ENCODE results near the gene SRSF3. TPM values are rescaled to one million over a fixed set of nuclear protein-coding genes. Genes with fewer than 3 reads are reported as not detected.

SRSF3 gene
- total RNA-seq, 2 donors from 2014 or later = 493 to 536 TPM

DNA sequence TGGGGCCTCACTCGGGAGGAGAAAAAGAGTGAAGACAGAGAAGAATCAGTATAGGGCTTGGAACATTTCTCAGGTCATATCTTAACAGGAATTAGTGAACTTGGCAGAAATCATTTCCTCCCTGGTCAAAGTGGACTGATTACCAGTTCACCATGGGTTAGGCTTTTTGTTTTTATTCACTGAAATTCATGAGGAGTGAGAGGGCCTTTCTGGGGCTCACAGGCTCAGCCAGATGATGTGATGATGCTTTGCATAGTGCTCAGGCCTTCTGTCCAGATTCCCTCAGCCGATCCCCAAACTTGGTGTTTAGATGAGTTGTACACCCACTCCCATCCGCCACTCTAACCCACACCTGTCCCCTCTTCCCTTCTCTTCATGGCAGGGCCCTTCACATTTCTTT is 32.5 kb downstream of the SRSF3 start:
- no peak for DNase-seq
- 75 to 87% methylated on average over 2 to 3 of the region's 3 CpGs for whole genome bisulfite sequencing, 2 experiments (ENCODE audit: insufficient coverage in 1 of 2, insufficient read length in 1 of 2)
- Mint-ChIP-seq H3K27ac (no peak overlapping the region), H3K9me3 (no peaks in the 10 kb centered on the region), H3K36me3 (ENCODE audit: low read depth) (no peaks in the 10 kb centered on the region), H3K4me3 (no peak overlapping the region), H3K27me3 (ENCODE audit: insufficient read depth) (peaks cover 22% of the 10 kb centered on the region), H3K4me1 (peaks cover 1% of the 10 kb centered on the region)
- Histone ChIP-seq H3K27ac (ENCODE audit: low read depth, low read length) (no peak overlapping the region), H3K36me3 (ENCODE audit: control insufficient read depth, insufficient read depth, low read length) (no peaks in the 10 kb centered on the region), H3K9ac (ENCODE audit: extremely low read depth, low read length, poor library complexity, severe bottlenecking) (no peak overlapping the region), H3K27me3 (ENCODE audit: control insufficient read depth, insufficient read depth, low read length, poor library complexity, severe bottlenecking) (no peaks in the 10 kb centered on the region), H3K9me3 (ENCODE audit: control insufficient read depth, low read length) (no peaks in the 10 kb centered on the region), H3K4me3 (ENCODE audit: low read length) (no peak overlapping the region), H3K4me1 (ENCODE audit: control insufficient read depth, insufficient read depth, low read length) (no peaks in the 10 kb centered on the region)
- TF ChIP-seq, protein P1, sequence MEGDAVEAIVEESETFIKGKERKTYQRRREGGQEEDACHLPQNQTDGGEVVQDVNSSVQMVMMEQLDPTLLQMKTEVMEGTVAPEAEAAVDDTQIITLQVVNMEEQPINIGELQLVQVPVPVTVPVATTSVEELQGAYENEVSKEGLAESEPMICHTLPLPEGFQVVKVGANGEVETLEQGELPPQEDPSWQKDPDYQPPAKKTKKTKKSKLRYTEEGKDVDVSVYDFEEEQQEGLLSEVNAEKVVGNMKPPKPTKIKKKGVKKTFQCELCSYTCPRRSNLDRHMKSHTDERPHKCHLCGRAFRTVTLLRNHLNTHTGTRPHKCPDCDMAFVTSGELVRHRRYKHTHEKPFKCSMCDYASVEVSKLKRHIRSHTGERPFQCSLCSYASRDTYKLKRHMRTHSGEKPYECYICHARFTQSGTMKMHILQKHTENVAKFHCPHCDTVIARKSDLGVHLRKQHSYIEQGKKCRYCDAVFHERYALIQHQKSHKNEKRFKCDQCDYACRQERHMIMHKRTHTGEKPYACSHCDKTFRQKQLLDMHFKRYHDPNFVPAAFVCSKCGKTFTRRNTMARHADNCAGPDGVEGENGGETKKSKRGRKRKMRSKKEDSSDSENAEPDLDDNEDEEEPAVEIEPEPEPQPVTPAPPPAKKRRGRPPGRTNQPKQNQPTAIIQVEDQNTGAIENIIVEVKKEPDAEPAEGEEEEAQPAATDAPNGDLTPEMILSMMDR (conservative IDR thresholded peaks at IDR 0.05) = no peak

DNA sequence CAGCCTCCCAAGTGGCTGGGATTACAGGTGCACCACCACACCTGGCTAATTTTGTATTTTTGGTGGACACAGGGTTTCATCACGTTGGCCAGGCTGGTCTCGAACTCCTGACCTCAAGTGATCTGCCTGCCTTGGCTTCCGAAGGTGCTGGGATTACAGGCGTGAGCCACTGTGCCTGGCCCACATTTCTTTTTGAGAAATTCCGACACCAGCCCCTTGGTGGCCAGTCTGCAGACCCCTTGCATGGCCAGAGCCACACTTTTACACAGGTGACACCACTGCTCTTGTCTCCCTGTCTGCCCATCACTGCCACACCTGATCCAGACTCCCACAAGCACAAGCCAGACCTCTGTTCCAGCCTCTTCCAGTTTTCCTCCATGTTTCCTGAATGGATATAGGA is 33.0 kb downstream of the SRSF3 start:
- TF ChIP-seq, protein P1 (conservative IDR thresholded peaks at IDR 0.05) = no peak
- no peak overlapping the region for H3K27ac ChIP-seq (ENCODE audit: low read depth, low read length)
- H3K9me3 ChIP-seq (ENCODE audit: control insufficient read depth, low read length) = no peaks in the 10 kb centered on the region
- no peaks in the 10 kb centered on the region for H3K36me3 Mint-ChIP-seq (ENCODE audit: low read depth)
- H3K27me3 ChIP-seq (ENCODE audit: control insufficient read depth, insufficient read depth, low read length, poor library complexity, severe bottlenecking) = no peaks in the 10 kb centered on the region
- no peak overlapping the region for H3K4me3 Mint-ChIP-seq
- peaks cover 1% of the 10 kb centered on the region for H3K4me1 Mint-ChIP-seq
- no peak for DNase-seq
- H3K36me3 ChIP-seq (ENCODE audit: control insufficient read depth, insufficient read depth, low read length) = no peaks in the 10 kb centered on the region
- H3K9me3 Mint-ChIP-seq = no peaks in the 10 kb centered on the region
- WGBS, 2 experiments (ENCODE audit: insufficient coverage in 1 of 2, insufficient read length in 1 of 2) = 88 to 96% methylated on average over 5 of the region's 5 CpGs
- no peak overlapping the region for H3K9ac ChIP-seq (ENCODE audit: extremely low read depth, low read length, poor library complexity, severe bottlenecking)
- no peak overlapping the region for H3K27ac Mint-ChIP-seq
- H3K4me1 ChIP-seq (ENCODE audit: control insufficient read depth, insufficient read depth, low read length) = no peaks in the 10 kb centered on the region
- H3K27me3 Mint-ChIP-seq (ENCODE audit: insufficient read depth) = peaks cover 22% of the 10 kb centered on the region
- no peak overlapping the region for H3K4me3 ChIP-seq (ENCODE audit: low read length)

DNA sequence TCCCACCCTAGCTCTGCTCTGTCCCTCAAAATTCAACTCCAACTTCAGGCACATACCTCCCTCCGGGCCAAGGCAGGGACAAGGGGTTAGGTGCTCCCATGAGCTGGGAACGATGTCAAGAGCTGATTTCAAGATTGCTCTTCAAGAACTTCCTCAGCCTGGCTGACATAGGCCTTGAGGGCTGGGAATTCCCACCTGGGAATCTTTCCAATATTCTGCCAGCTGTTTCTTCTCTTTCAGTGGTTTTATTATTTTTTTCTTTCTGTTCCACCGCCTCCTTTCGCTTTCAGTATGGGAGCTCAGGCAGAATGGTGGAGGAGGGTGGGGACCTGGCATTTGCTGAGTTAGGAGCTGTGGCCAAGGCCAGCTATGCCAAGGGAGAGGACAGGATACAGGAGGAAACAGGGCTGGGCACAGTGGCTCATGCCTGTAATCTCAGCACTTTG is 33.7 kb downstream of the SRSF3 start:
- WGBS, 2 experiments (ENCODE audit: insufficient coverage in 1 of 2, insufficient read length in 1 of 2) = 92 to 100% methylated on average over 2 to 4 of the region's 4 CpGs
- Mint-ChIP-seq H3K4me3 (no peak overlapping the region), H3K27me3 (ENCODE audit: insufficient read depth) (peaks cover 22% of the 10 kb centered on the region), H3K27ac (no peak overlapping the region), H3K36me3 (ENCODE audit: low read depth) (no peaks in the 10 kb centered on the region), H3K9me3 (no peaks in the 10 kb centered on the region), H3K4me1 (peaks cover 1% of the 10 kb centered on the region)
- no peak overlapping the region for H3K9ac ChIP-seq (ENCODE audit: extremely low read depth, low read length, poor library complexity, severe bottlenecking)
- H3K4me3 ChIP-seq (ENCODE audit: low read length) = no peak overlapping the region
- H3K36me3 ChIP-seq (ENCODE audit: control insufficient read depth, insufficient read depth, low read length) = no peaks in the 10 kb centered on the region
- no peaks in the 10 kb centered on the region for H3K9me3 ChIP-seq (ENCODE audit: control insufficient read depth, low read length)
- TF ChIP-seq, protein P1 (conservative IDR thresholded peaks at IDR 0.05) = no peak
- no peaks in the 10 kb centered on the region for H3K27me3 ChIP-seq (ENCODE audit: control insufficient read depth, insufficient read depth, low read length, poor library complexity, severe bottlenecking)
- no peak for DNase-seq
- H3K4me1 ChIP-seq (ENCODE audit: control insufficient read depth, insufficient read depth, low read length) = no peaks in the 10 kb centered on the region
- no peak overlapping the region for H3K27ac ChIP-seq (ENCODE audit: low read depth, low read length)
